MM.1S (cell line): ENCODE measurements around the gene REST.
"Not testable (repeated sequence)": the region's sequence is repeated elsewhere in the genome, so short reads cannot be mapped to it uniquely, and the experiment has no call there.

Source experiments
- DNase-seq: peaks from one replicate; pipeline ENCODE4 v3.0.0-alpha.2; 2015
- H2AFZ ChIP-seq: fragments of 300-600 bp; sonication (generic); 2 replicates; pipeline ENCODE4 v1.6.0; 2016; ENCODE audit warnings: antibody characterized with exemption, low read length
- H3F3A ChIP-seq: fragments of 300-600 bp; sonication (generic); 2 replicates; pipeline ENCODE4 v1.6.1; 2016; ENCODE audit warnings: mild to moderate bottlenecking, antibody characterized with exemption, low read length, moderate library complexity, mixed read lengths; ENCODE audit not compliant: insufficient read depth
- H3K27ac ChIP-seq: fragments of 300-600 bp; sonication (generic); 2 replicates; pipeline ENCODE4 v1.5.1; 2016; ENCODE audit warnings: mild to moderate bottlenecking, low read length
- H3K27me3 ChIP-seq: fragments of 300-600 bp; sonication (generic); replicated peaks from 2 replicates; pipeline ENCODE4 v1.6.0; 2016; ENCODE audit warnings: low read length; ENCODE audit not compliant: insufficient read depth
- H3K36me3 ChIP-seq: fragments of 300-600 bp; sonication (generic); replicated peaks from 2 replicates; pipeline ENCODE4 v1.6.1; 2016; ENCODE audit warnings: mild to moderate bottlenecking, low read length, mixed read lengths; ENCODE audit not compliant: insufficient read depth
- H3K4me1 ChIP-seq: fragments of 300-600 bp; sonication (generic); 2 replicates; pipeline ENCODE4 v1.6.1; 2016; ENCODE audit warnings: low read length, mixed read lengths
- H3K4me2 ChIP-seq: fragments of 300-600 bp; sonication (generic); 2 replicates; pipeline ENCODE4 v1.6.0; 2016; ENCODE audit warnings: low read depth, low read length
- H3K4me3 ChIP-seq: fragments of 300-600 bp; sonication (generic); 2 replicates; pipeline ENCODE4 v1.5.1; 2016; ENCODE audit warnings: low read length, mixed read lengths
- H3K79me2 ChIP-seq: fragments of 300-600 bp; sonication (generic); 2 replicates; pipeline ENCODE4 v1.6.1; 2016; ENCODE audit warnings: mixed run types, low read length, mixed read lengths
- H3K9ac ChIP-seq: fragments of 300-600 bp; sonication (generic); 2 replicates; pipeline ENCODE4 v1.6.1; 2016; ENCODE audit warnings: low read length, mixed read lengths
- H3K9me2 ChIP-seq: fragments of 300-600 bp; sonication (generic); replicated peaks from 2 replicates; pipeline ENCODE4 v1.6.1; 2016; ENCODE audit warnings: mild to moderate bottlenecking, low read length, mixed read lengths; ENCODE audit not compliant: insufficient read depth
- H3K9me3 ChIP-seq: fragments of 300-600 bp; sonication (generic); replicated peaks from 2 replicates; pipeline ENCODE4 v1.6.1; 2016; ENCODE audit warnings: mild to moderate bottlenecking, low read length, mixed read lengths; ENCODE audit not compliant: insufficient read depth
- H4K20me1 ChIP-seq: fragments of 300-600 bp; sonication (generic); 2 replicates; pipeline ENCODE4 v1.6.1; 2016; ENCODE audit warnings: mild to moderate bottlenecking, low read length, moderate library complexity, mixed read lengths; ENCODE audit not compliant: insufficient read depth
- CTCF ChIP-seq: fragments of 300-600 bp; sonication (generic); IDR thresholded peaks from 2 replicates; pipeline ENCODE4 v1.5.1; 2016; ENCODE audit warnings: antibody characterized with exemption, low read length, mixed read lengths
- EZH2 ChIP-seq: fragments of 300-600 bp; sonication (generic); optimal IDR thresholded peaks from 2 replicates; pipeline ENCODE3; 2017; ENCODE audit warnings: low read depth, mild to moderate bottlenecking, antibody characterized with exemption, low read length, mixed read lengths
- EZH2phosphoT487 ChIP-seq: fragments of 300-600 bp; sonication (generic); IDR thresholded peaks from 2 replicates; pipeline ENCODE4 v1.6.1; 2018; ENCODE audit warnings: antibody characterized with exemption, low read length

Gene REST

GRCh38 chr4:56876264-56876663 lies 31.4 kb upstream of the REST start:
- H2AFZ ChIP-seq = no peak overlapping the region
- H3K4me3 ChIP-seq = no peak overlapping the region
- no peak overlapping the region for H3K27ac ChIP-seq
- H3K27me3 ChIP-seq = no peaks in the 10 kb centered on the region
- TF ChIP-seq CTCF = no peak
- no peak for TF ChIP-seq EZH2phosphoT487
- TF ChIP-seq EZH2 = no peak
- no peaks in the 10 kb centered on the region for H3F3A ChIP-seq
- H3K9ac ChIP-seq = no peak overlapping the region
- H3K4me2 ChIP-seq = no peak overlapping the region
- H3K9me2 ChIP-seq = no peaks in the 10 kb centered on the region
- no peak for DNase-seq
- H3K79me2 ChIP-seq = no peaks in the 10 kb centered on the region
- H3K4me1 ChIP-seq = no peaks in the 10 kb centered on the region
- H3K36me3 ChIP-seq = no peaks in the 10 kb centered on the region
- H3K9me3 ChIP-seq = no peaks in the 10 kb centered on the region
- no peaks in the 10 kb centered on the region for H4K20me1 ChIP-seq

GRCh38 chr4:56879996-56880395 lies 27.7 kb upstream of the REST start:
- no peak overlapping the region for H3K4me2 ChIP-seq
- H3K9me3 ChIP-seq = no peaks in the 10 kb centered on the region
- no peaks in the 10 kb centered on the region for H3K4me1 ChIP-seq
- TF ChIP-seq CTCF (no peak), EZH2 (no peak), EZH2phosphoT487 (no peak)
- H3K36me3 ChIP-seq = no peaks in the 10 kb centered on the region
- no peaks in the 10 kb centered on the region for H3K9me2 ChIP-seq
- no peak overlapping the region for H3K9ac ChIP-seq
- H3F3A ChIP-seq = no peaks in the 10 kb centered on the region
- H3K79me2 ChIP-seq = no peaks in the 10 kb centered on the region
- no peak overlapping the region for H2AFZ ChIP-seq
- DNase-seq = no peak
- no peak overlapping the region for H3K4me3 ChIP-seq
- no peak overlapping the region for H3K27ac ChIP-seq
- H4K20me1 ChIP-seq = no peaks in the 10 kb centered on the region
- no peaks in the 10 kb centered on the region for H3K27me3 ChIP-seq

- Histone ChIP-seq H3K27me3 (no peaks in the 10 kb centered on the region), H3F3A (no peaks in the 10 kb centered on the region), H3K4me2 (no peak overlapping the region), H3K9ac (no peak overlapping the region), H2AFZ (no peak overlapping the region), H4K20me1 (no peaks in the 10 kb centered on the region), H3K27ac (no peak overlapping the region), H3K79me2 (no peaks in the 10 kb centered on the region), H3K9me2 (no peaks in the 10 kb centered on the region), H3K9me3 (no peaks in the 10 kb centered on the region), H3K4me1 (no peaks in the 10 kb centered on the region), H3K36me3 (no peaks in the 10 kb centered on the region), H3K4me3 (no peak overlapping the region)
- TF ChIP-seq EZH2 (no peak), CTCF (no peak), EZH2phosphoT487 (no peak)
- no peak for DNase-seq
These were observed 27.1 kb upstream of the REST start for GRCh38 chr4:56880572-56880971.

GRCh38 chr4:56884511-56884910 lies 23.2 kb upstream of the REST start:
- not testable (repeated sequence) for H2AFZ ChIP-seq

More at GRCh38 chr4:56884511-56884910, 23.2 kb upstream of the REST start:
- H4K20me1 ChIP-seq, H3K4me2 ChIP-seq, H3K27ac ChIP-seq, H3K9ac ChIP-seq, H3K9me2 ChIP-seq, H3K36me3 ChIP-seq, H3K4me1 ChIP-seq, H3K9me3 ChIP-seq, H3K27me3 ChIP-seq, H3F3A ChIP-seq, H3K79me2 ChIP-seq, H3K4me3 ChIP-seq, DNase-seq: not testable (repeated sequence)
